GM18909 (cell line): ENCODE data around the gene COPS9.
A peak's percentile ranks its signal among the peaks of the same experiment; 100 is the strongest.

ENCODE experiments used
- ATAC-seq: cut with Tn5 transposase; IDR thresholded peaks from one replicate; pipeline ENCODE4 v1.9.1; 2021; ENCODE audit warnings: mild to moderate bottlenecking; ENCODE audit not compliant: unreplicated experiment, poor library complexity

COPS9 gene

DNA sequence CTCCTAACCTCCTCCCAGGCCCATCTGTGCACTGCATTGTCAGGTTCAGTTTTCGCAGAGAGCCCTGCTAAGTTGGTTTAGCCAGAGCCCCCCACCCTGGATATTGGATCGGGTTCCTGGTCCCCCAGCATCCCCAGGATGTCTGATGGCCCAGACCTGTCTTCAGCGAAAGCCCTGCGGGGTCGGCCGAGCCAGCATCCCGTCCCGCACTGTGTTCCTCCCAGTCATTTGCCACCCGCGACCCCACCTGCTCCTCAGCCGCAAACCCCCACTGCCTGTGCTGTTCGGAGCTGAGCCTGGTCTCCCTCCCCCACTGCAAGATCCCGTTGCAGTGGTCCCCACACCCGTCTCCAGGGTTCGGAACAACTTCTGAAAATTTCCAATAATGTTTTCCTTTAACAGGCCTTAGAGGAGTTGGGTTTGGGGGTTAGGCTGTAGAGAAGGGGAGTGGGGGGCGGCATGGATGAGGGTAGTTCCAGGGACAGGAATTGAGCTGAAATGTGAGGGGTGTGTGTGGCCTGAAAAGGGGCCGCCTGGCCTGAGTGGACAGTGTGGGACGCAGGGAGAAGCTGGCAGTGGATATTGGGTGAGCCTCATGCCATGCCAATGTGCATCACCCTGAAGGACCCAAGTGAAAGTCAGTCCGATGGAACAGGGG, 1.6 kb upstream of the COPS9 start:
- ATAC-seq, result no peak

DNA sequence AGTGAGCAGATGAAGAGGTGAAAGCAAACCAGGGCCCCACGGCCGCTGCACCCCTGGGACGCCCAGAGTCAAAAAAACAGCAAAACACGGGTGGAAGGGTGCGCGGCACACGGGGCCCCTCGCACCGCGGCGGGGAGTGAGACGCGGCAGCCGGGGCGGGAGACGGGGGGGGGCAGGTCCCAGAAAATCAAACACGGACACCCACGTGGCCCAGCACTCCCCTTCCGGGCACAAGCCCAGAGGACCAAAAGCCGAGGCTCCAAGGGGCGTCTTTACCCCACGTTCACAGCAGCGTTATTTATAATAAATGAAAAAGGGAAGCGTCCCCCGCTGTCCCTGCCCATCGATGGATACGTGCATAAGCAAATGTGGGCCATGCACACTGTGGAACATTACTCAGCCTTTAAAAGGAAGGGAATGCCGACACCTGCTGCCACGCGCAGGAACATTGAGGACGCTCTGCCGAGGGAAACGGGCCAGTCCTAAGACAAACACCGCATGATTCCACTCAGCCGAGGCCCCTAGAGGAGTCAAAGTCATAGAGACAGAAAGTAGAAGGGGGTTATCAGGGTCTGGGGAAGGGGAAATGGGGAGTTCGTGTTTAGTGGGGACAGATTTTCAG, 677 bp upstream of the COPS9 start:
- ATAC-seq, result no peak

DNA sequence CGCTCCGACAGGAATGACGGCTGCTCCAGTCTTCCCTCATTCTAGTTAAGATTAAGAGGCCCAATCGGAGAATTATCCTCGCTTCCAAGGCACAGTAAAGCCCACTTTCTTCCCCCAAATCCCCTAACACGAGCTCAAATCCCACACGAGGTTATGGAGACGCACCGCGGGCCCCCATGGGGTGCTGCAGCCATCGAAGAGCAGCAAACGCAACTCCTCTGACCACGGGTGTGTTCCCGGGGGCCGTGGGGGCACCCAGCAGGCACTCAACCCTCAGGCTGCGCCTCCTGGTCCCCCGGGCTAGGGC, 446 bp downstream of the COPS9 start:
- ATAC-seq, result peak; percentile 10

DNA sequence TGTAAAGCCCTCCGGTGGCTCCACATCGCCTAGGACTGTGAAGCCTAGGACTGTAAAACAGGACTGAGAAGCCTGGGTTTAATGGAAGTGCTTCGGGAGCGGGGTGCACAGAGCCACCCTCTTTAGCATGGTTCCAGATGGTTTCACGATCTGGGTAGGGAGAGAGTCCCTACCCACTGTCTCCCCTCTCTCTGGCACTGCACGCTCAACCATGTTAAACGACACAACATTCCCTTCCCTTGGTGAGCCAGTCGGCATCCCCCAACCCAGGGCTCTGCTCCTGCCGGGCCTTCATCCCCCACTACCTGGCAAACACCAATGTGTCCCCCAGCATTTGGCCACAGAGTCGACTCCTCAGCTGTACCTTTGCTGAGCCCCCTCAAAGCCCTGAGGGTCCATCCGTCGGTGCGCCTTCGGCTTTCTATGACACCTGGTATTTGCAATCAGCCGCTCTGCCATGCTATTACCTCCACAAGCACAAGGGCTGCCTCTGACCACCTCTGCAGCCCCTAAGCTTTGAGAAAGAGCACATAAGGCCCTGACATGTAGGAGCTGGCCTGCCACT, 1.1 kb downstream of the COPS9 start:
- ATAC-seq, result no peak

DNA sequence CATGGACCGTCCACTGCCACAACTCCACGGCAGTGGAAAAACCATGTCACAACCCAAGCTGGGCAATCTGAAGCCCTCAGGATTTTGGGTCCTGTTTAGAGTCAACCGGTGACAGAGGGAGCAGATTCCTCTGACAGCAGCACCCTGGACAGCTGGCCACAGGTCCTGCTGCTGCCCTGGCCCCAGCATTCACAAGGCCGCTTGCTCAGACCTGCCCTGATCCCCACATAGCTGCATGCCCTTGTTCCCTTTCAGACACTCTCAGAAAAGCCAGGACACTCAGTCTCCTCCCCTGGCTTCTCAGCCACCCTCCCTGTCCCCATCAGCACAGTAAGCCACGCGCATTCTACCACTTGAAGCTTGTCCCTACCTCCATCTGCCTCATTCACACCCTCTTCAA, 1.6 kb downstream of the COPS9 start:
- ATAC-seq, result no peak

DNA sequence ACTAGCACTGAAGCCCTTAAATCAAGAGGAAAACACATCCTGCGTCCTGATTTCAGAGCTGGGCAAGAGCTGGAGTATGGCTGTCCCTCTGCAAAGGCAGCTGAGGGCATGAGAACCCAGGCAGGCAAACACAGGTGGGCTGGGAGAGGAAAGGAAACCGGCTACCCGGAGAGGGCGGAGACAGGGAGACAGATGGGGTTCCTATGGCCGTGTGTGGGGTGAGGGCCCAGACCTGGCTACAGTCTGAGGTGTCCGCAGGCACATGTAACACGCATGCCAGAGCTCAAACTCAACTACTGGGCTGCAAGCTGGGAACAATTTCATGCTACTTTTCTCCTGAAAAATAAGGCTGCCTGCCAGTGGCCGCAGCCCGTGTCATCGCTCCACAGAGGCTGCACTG, 2.7 kb downstream of the COPS9 start:
- ATAC-seq, result no peak

DNA sequence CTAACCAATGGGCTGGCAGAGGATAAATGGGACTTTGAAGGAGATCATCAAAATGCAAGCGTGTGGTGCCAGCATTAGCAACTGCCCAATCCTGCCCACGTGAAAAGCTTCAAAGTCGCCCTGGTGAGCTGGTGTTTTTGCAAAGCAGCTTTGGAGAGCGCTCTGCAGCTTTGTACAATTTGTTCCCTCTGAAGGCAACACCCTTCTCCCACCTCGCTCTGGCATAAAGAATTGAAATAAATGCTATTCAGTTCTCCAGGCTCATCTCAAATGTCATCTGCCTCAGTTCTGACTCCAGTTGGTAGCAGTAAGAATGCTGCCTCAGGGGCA, 3.5 kb downstream of the COPS9 start:
- ATAC-seq, result no peak

DNA sequence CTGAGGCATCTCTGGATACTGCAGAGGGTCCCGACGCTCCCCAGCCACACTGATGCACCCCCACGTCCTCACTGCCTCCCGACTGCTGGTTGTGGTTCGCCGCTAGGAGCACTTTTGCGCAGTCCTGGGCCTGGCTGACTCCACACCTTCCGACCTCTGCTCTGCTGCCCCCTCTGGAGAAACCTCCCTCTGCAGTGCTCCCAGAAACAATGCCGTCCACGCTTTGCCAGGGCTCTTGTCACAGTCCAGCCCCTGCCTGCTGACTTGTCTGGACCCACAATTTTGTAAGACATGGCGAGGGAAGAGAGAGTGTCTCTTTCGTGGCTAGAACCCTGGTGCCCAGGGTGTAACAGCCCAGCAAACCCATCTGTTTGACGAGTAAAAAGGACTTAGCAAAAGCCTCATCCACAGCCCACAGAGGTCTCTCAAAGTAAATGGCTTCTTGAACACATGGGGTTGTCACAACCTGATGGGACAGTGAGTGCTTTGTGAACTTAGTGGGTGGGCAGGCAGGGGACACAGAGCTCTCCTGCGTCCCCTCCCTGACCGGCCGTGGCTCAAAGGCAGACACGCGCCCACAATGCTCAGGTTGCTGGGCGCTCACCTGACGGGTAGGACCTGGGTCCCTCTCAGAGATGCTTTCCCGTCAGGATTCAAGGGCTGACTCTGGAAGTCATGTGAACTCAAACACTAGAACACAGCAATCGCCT, 4.0 kb downstream of the COPS9 start:
- no peak for ATAC-seq

DNA sequence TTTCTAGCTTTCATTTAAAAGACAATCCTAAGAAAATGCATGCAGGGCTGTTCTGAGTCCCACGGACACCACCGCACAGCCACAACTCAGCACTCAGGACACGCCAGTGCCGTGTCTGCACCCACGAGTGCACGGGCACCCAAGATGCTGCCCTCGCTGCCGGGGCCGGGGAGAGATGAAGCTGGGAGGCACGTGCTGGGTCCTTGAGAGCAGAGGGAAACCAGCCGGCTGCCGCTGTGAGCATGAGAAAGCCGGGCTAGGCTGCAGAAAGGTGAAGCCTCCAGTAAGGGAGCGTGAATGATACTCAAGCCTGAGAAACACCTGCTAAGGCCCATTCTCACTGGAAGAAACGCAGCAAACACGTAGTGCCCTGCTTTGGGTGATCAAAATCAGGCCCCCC, 4.8 kb downstream of the COPS9 start:
- ATAC-seq, result no peak

DNA sequence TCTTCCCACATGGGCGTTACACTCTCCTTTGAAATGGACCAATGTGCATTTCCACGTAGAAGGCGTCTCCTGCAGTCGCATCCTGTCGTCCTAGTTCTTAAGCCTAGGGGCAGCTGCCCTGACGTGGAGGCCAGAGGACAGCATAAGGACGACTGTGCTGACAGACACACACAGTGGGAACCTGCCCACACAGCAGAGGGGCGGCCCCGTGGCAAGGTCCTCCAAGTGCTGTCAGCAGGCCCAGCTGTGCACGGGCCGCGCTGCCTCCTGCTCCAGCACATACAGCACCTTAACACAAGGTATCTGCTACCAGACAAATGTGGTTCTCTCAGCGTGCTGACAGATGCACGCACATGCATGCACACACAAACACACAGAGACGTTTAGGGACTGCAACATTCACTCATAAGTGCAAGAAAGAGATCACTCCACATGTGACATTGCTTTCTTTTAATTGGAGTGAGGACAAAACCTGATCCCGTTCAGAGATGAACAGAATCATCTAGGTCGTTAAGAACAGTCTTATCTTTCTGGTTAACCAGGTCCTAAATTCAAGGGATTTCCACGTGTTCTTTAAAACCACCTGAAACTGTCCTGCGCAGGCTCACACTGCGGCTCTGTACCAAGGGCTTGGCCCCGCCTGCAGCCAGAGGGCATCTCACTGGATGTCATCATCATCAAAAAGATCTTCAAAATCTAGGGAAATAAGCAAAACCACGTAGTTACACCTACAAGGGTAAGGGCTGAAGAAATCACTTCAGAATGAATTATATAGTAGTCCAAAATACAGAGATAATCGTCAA, 5.5 kb downstream of the COPS9 start:
- no peak for ATAC-seq

DNA sequence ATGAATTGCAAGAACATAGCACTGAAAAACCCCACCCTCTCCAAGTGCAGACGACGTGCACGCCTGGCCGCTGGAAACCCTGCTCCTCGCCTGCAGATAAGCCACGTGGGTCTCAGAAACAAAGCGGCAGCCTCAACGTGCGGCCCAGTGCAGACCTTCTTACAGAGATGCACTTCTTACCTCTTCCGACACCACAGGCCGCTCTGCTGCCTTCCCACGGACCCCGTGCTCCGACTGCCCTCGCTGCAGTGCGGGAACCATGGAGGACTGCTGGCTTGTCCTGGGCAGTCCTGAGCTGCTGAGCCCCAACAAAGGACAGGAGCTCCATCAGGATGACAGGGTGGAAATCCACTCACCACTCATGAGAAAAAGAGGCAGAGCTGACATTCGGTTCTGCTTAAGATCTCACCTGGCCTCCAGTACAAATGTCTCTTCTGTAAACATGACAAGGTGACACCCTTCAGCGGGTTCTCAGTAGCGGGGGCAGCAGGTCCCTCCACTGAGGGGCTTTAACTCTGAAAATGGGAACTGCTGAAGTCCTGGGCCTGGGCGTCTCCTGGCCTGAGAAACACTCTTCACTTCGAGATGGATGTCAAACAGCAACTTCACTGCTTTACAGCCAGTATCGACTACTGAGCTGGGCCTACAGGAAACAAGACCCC, 6.2 kb downstream of the COPS9 start:
- ATAC-seq, result no peak

DNA sequence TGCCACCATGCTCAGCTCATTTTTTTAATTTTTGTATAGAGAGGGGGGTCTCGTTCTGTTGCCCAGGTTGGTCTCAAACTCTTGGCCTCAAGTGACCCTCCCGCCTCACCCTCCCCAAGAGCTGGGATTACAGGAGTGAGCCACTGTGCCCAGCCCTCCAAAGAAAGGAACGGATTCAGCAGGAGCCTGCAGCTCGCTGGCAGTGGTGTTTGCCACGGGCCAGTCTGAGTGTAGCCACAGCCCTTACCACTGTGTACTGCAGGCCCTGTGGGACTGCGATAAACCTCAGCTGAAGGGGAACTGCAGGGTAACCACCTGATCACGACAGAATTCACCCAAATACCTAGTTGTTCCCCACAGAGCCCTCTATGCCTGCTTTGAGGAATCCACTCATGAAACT, 6.8 kb downstream of the COPS9 start:
- no peak for ATAC-seq

DNA sequence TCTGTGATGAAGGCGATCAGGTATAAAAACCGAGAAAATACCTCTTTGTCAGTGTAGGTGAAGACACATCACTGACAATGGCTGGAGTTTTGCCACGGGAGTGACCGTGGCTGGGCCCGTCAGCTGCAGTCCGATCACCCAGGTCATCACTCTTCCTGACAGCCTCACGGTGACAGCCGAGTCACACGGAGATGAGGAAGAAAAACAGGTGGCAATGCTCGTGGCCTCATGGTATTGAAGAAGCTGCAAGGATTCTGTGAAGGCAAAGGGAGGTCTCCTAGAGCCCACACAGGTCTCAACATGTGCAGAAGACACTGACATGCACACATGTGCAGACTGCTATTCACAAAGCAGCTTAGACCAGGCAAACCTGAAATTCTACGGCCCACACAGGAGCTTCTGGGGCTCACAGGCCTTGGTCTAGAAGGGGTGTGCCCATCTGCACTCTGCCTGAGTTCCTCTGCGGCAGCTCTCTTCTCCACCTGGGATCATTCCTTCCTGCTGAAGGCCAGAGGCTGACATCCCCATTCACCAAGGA, 7.4 kb downstream of the COPS9 start:
- no peak for ATAC-seq

DNA sequence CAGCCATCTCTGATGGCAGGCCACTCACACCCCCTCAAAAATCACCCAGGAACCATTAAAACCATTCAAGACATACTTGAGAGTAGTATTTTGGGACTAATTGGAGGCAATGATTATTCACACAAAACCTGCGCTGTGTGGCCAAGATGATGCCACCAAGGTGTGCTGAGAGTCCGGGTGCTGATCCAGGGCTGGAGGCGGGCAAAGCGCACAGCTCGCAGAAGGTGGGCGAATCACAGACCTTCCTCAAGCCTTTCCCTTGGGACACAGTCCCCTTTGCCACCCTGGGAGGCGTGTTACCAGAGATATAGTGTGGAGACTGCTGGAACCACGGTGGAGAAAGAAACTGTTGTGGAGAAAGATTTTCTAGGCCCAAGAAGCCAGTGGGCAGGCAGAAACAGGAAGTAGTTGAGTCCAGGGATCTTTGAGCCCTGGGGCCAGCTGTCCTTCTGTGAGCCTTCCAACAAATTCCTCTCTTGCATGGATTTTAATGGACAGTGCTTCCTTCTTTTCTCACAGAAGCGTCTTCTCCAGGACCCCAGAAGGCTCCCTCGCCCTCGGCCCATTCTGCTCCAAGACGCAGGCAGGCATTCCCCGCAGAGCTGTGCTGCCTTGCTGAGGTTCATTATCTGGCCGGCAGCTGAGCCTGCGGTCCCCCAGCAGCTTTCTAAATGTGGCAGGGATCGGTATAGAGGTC, 8.0 kb downstream of the COPS9 start:
- no peak for ATAC-seq

DNA sequence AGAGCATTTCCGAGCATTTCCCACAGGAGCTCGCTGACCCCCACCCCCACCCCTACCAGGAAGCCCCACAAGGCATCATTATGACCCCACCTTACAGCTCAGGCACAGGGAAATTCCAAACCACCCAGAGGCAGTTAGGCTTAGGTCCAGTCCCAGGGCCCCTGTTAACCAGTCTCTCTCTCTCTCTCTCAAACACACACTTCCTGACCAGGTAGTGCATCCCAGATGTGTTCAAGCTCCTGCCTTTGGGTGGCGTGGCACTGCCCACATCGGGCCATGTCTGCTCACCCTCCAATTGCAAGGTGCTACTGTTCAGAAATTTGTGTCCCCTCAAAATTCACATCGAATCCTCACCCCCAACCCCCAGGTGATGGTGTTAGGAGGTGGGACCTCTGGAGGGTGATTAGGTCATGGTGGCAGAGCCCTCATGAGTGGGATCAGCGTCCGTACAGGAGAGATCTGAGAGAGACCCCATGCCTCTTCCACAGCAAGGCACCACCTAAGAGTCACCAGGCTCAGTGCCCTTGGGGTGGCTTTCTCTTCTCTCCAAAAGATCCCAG, 8.8 kb downstream of the COPS9 start:
- no peak for ATAC-seq

DNA sequence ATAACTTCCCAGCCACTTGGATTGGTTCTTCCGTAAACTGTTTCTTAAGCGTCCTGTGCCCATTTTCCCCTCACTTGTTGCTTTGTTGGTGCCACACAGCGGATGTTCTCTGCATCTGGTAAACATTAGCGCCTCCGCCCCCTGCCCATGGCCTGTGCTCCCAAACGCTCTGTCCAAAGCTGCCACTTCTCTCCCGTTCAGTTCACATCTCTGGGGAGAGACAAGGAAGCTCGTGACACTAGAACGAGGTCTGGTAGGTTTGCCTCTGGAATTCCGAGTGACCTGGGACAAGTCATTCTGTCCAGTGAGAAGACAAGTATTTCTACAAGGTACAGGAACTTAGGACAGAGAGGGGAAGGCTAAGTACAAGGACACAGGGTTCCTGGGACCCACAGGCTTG, 9.4 kb downstream of the COPS9 start:
- ATAC-seq, result no peak

DNA sequence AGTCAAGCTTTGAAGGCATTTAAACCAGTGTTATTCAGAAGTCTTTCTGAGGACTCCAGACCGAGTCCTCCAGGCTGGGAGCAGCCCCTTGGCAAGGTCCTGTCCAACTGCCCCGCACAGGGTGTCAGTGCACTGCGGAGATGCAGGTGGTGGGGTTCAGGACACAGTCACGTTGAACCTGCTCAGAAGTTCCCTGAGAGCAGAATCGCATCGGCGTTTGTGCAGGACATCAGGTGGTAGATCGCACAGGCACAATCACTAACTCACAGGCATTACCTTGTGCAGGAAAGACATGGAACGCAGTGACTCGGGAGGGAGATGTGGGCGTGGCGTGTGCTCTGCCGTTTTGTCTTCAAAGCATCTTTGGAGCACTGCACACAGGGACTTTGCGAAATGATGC, 10.4 kb downstream of the COPS9 start:
- no peak for ATAC-seq

DNA sequence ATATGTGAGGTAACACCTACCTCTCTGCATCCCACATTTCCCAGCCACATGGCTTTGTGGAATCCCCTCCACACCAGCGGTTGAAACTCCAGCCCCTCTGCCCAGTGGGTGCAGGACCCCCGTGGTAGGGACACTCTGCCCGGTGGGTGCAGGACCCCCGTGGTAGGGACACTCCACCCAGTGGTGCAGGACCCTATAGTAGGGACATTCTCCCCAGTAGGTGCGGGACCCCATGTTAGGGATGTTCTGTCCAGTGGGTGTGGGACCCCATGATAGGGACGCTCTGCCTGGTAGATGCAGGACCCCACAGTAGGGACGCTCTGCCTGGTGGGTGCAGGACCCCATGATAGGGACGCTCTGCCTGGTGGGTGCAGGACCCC, 11.5 kb downstream of the COPS9 start:
- no peak for ATAC-seq

DNA sequence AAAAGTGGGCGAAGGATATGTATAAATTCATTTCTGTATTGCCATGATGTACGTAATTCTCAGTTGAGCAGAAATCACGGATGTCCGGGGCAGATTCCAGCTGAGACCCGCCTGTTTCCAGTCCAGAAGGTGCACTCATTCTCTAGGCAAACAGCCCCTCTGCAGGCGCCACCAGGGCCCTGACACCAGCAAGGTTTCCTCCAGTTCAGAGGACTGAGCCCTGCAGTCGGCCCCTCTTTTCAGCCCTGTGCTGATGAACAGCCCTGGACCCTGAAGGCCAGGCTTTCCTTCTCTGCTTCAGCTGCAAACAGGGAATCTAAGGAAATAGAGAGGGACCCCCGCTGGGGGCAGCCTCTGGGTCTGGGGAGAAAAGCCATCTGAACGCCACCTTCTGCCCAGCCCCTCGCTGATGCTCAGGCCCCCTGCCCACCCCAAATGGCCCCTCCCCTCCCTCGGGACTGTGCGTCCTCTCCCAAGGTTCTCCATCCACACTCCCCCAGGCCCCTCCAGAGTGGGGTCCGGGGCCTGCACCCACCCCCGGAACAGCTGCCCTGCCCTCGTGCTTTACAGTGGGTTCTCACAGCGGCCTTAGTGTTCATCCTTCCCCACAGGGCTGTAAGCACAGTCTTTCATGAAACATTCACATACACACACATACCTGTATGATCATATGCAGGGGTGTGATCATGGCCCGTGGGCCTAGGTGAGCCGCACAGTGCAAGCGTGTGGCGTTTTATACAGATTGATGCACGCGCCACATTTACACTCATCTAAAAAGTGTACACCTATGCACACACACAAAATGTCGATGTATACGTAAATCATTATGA, 12.1 kb downstream of the COPS9 start:
- ATAC-seq, result no peak
